AG04449 (cell line): Measurements from ENCODE around the gene VAMP3.
A peak's percentile ranks its signal among the peaks of the same experiment; 100 is the strongest.

Experiments used
- CTCF ChIA-PET: fragments of 350-600 bp; formaldehyde crosslinking; extraction: SDS; loops from one replicate; lab custom pipeline; 2021; ENCODE audit warnings: antibody characterized with exemption; lab: Yijun Ruan, JAX
- POLR2A ChIA-PET: fragments of 400-600, 350-600 bp; formaldehyde crosslinking; extraction: SDS; loops from one replicate; lab custom pipeline; 2020; ENCODE audit warnings: antibody characterized with exemption, inconsistent platforms; lab: Yijun Ruan, JAX
- DNase-seq: peaks from one replicate; pipeline ENCODE4 v3.0.0-alpha.2; 2010; ENCODE audit warnings: low read depth, low spot score
- H3K4me3 ChIP-seq: 2 replicates; pipeline ENCODE4 v1.5.1; 2011; ENCODE audit warnings: low read depth, mild to moderate bottlenecking, control low read depth, low read length
- CTCF ChIP-seq: IDR thresholded peaks from one replicate; pipeline ENCODE4 v1.5.1; 2011; ENCODE audit warnings: mild to moderate bottlenecking, moderate library complexity, low read length, control low read depth, inconsistent platforms; ENCODE audit not compliant: insufficient read depth; ENCODE audit errors: missing control alignments

The VAMP3 gene

GRCh38 chr1:7781501-7781900 lies 10.4 kb downstream of the VAMP3 start:
- no peak for DNase-seq
- TF ChIP-seq CTCF = no peak
- CTCF ChIA-PET = interaction anchor here (1.3 kb wide), 1 partner anchor 113 kb away, joined by 6 read pairs; no protein-coding TSS in a partner anchor
- no peak overlapping the region for H3K4me3 ChIP-seq
- POLR2A ChIA-PET = interaction anchor here (0.7 kb wide), 1 partner anchor 10 kb away, joined by 3 read pairs; no protein-coding TSS in a partner anchor

- ChIA-PET POLR2A (interaction anchor here (1.3 kb wide), 1 partner anchor 10 kb away, joined by 6 read pairs; no protein-coding TSS in a partner anchor), CTCF (interaction anchor here (1.0 kb wide), 1 partner anchor 113 kb away, joined by 4 read pairs; no protein-coding TSS in a partner anchor)
- DNase-seq = no peak
- no peak for TF ChIP-seq CTCF
- no peak overlapping the region for H3K4me3 ChIP-seq
Measured at GRCh38 chr1:7781923-7782495, 10.9 kb downstream of the VAMP3 start.

GRCh38 chr1:7783178-7783711 lies 12.1 kb downstream of the VAMP3 start:
- peak overlapping the region; percentile 60 for H3K4me3 ChIP-seq
- no peak for TF ChIP-seq CTCF
- POLR2A ChIA-PET = interaction anchor here (0.6 to 1.3 kb wide), 2 partner anchors 11 to 12 kb away, joined by 4 to 6 read pairs; no protein-coding TSS in a partner anchor
- CTCF ChIA-PET = interaction anchor here (0.6 to 1.0 kb wide), 2 partner anchors 114 to 120 kb away, joined by 3 to 4 read pairs; no protein-coding TSS in a partner anchor
- DNase-seq = no peak

- TF ChIP-seq CTCF = no peak
- ChIA-PET POLR2A (interaction anchor here (0.6 kb wide), 1 partner anchor 12 kb away, joined by 4 read pairs; no protein-coding TSS in a partner anchor), CTCF (interaction anchor here (1.5 to 2.0 kb wide), 2 partner anchors 10 to 116 kb away, joined by 3 to 6 read pairs; no protein-coding TSS in a partner anchor)
- DNase-seq = peak; percentile 61
- H3K4me3 ChIP-seq = peak within 1 kb of the TSS; percentile 60
Measured at GRCh38 chr1:7783826-7784491, 12.9 kb downstream of the VAMP3 start, which contains the start of gene PER3. Gene PER3, plus strand, starts transcription at chr1:7784291. Its CDS starts 587 bp downstream, at chr1:7784878.

GRCh38 chr1:7784492-7785071 lies 13.5 kb downstream of the VAMP3 start:
- peak overlapping the region; percentile 59 for H3K4me3 ChIP-seq
- ChIA-PET POLR2A (no interaction called here), CTCF (interaction anchor here (0.6 to 2.0 kb wide), 3 partner anchors 9 to 197 kb away, joined by 3 to 6 read pairs (median 3); no protein-coding TSS in a partner anchor)
- TF ChIP-seq CTCF = no peak
- DNase-seq = no peak
